Neural progenitor cell (in vitro differentiated cells): ENCODE measurements around the gene CTDP1. TPM values are rescaled to one million over a fixed set of nuclear protein-coding genes. Genes with fewer than 3 reads are reported as not detected.
A peak's percentile ranks its signal among the peaks of the same experiment; 100 is the strongest.

Experiments used
- DNase-seq: peaks from one replicate; pipeline ENCODE4 v3.0.0-alpha.2; 2016; ENCODE audit warnings: low spot score
- H2AFZ ChIP-seq: fragments of 200-600 bp; sonication (generic); replicated peaks from 2 replicates; pipeline ENCODE4 v1.6.1; 2016; ENCODE audit warnings: antibody characterized with exemption
- H3F3A ChIP-seq: fragments of 200-600 bp; sonication (generic); 2 replicates; pipeline ENCODE4 v1.6.1; 2016; ENCODE audit warnings: antibody characterized with exemption, low read depth
- H3K27ac ChIP-seq: fragments of 200-600 bp; sonication (generic); 2 replicates; pipeline ENCODE4 v1.5.1; 2016; ENCODE audit warnings: mild to moderate bottlenecking
- H3K27me3 ChIP-seq: fragments of 200-600 bp; sonication (generic); 2 replicates; pipeline ENCODE4 v1.6.1; 2016; ENCODE audit warnings: mild to moderate bottlenecking, moderate library complexity
- H3K36me3 ChIP-seq: fragments of 200-600 bp; sonication (generic); 2 replicates; pipeline ENCODE4 v1.5.1; 2016
- H3K4me1 ChIP-seq: fragments of 200-600 bp; sonication (generic); 2 replicates; pipeline ENCODE4 v1.6.1; 2016; ENCODE audit warnings: mixed run types
- H3K4me2 ChIP-seq: fragments of 200-600 bp; sonication (generic); 2 replicates; pipeline ENCODE4 v1.6.1; 2016
- H3K4me3 ChIP-seq: fragments of 200-600 bp; sonication (generic); 2 replicates; pipeline ENCODE4 v1.5.1; 2016
- H3K79me2 ChIP-seq: fragments of 200-600 bp; sonication (generic); 2 replicates; pipeline ENCODE4 v1.6.1; 2016; ENCODE audit warnings: low read depth
- H3K9ac ChIP-seq: fragments of 200-600 bp; sonication (generic); 2 replicates; pipeline ENCODE4 v1.6.1; 2016
- H3K9me3 ChIP-seq: fragments of 200-600 bp; sonication (generic); 2 replicates; pipeline ENCODE4 v1.5.1; 2016; ENCODE audit warnings: low read depth
- H4K20me1 ChIP-seq: fragments of 200-600 bp; sonication (generic); 2 replicates; pipeline ENCODE4 v1.6.1; 2016; ENCODE audit warnings: low read depth
- H3K27ac Mint-ChIP-seq: 3 replicates; pipeline ENCODE4 v1.8.0; 2021; ENCODE audit warnings: mixed read lengths
- H3K27me3 Mint-ChIP-seq: 2 replicates; pipeline ENCODE4 v1.8.0; 2022; ENCODE audit warnings: low read depth, mild to moderate bottlenecking, inconsistent platforms, moderate library complexity, mixed read lengths; ENCODE audit not compliant: insufficient read depth
- H3K36me3 Mint-ChIP-seq: 3 replicates; pipeline ENCODE4 v1.8.0; 2021; ENCODE audit warnings: mixed read lengths
- H3K4me1 Mint-ChIP-seq: 3 replicates; pipeline ENCODE4 v1.8.0; 2021; ENCODE audit warnings: mixed read lengths
- H3K4me3 Mint-ChIP-seq: 3 replicates; pipeline ENCODE4 v1.8.0; 2021; ENCODE audit warnings: mild to moderate bottlenecking, moderate library complexity, mixed read lengths
- H3K9me3 Mint-ChIP-seq: 3 replicates; pipeline ENCODE4 v1.8.0; 2020; ENCODE audit warnings: mixed read lengths
- CTCF ChIP-seq: fragments of 200-600 bp; sonication (generic); IDR thresholded peaks from 2 replicates; pipeline ENCODE4 v1.5.1; 2017; ENCODE audit warnings: antibody characterized with exemption, mild to moderate bottlenecking
- EZH2 ChIP-seq: fragments of 200-600 bp; sonication (generic); IDR thresholded peaks from 2 replicates; pipeline ENCODE4 v1.6.1; 2017; ENCODE audit warnings: antibody characterized with exemption, mild to moderate bottlenecking, moderate library complexity
- EZH2phosphoT487 ChIP-seq: fragments of 200-600 bp; sonication (generic); IDR thresholded peaks from 2 replicates; pipeline ENCODE4 v1.6.1; 2017; ENCODE audit warnings: antibody characterized with exemption
- total RNA-seq: library from RNA; depleted of rRNA; stranded (reverse); fragments of >200 nt; gene quantifications from 2 replicates; pipeline ENCODE4 v1.2.3, GENCODE V29; 2015; ENCODE audit warnings: low replicate concordance

CTDP1 gene
- total RNA-seq, 1 donor from 2014 or later = 11.8 TPM

DNA sequence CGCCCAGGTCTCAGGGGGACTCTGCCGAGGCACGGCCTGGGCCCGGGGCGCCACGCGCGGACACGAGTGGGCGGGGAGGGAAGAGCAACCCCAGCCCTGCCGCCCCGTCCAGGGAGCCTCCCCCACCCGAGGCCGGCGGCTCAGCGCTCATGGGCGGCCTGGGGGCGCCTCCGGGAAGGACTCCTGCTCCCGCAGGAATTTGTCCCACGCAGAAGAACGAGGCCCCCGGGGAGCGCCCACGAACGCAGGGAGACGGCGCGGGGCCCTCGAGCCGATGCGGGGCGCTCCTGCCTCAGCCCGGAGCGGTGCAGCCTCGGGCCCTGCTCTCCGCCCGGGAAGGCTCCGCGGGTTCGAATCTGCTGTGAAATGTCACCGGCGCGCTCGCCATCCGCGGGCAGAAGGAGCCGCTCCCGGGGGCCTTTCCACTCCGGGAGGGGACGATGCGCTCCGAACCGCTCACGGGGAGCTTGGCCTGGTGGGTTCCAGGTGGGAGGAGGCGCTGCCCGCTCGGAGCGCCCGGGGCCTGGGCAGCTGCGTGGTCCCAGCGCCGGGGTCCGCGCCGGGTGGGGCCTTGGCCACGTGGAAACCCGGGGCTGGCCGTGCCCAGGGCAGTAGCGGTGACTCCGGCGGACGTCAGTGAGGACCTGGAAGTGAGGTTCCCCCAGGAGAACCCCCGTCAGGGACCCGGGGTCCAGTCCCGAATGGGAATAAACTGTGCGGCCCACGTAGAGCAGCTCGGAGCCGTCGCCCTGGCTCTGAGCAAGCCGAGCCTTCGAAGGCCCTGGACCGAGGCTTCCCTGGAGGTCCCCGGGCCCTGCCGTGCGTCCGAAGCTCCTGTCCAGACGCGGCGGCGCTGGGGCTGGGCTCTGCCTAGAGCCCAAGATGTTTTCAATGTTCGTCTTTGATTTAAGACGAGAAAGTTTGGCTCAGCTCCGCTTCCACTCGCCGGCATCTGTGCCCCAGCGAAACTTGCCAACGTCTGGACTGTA, 41.4 kb upstream of the CTDP1 start:
- Histone ChIP-seq H3K27me3 (peaks cover 13% of the 10 kb centered on the region), H3K4me2 (no peak overlapping the region), H3K9me3 (no peaks in the 10 kb centered on the region), H3K4me1 (no peaks in the 10 kb centered on the region), H3K9ac (no peak overlapping the region), H3K27ac (no peak overlapping the region), H3F3A (no peaks in the 10 kb centered on the region), H3K36me3 (no peaks in the 10 kb centered on the region), H2AFZ (no peak overlapping the region), H3K4me3 (no peak overlapping the region), H4K20me1 (no peaks in the 10 kb centered on the region), H3K79me2 (no peaks in the 10 kb centered on the region)
- Mint-ChIP-seq H3K27me3 (peaks cover 10% of the 10 kb centered on the region), H3K36me3 (no peaks in the 10 kb centered on the region), H3K27ac (no peak overlapping the region), H3K9me3 (peaks cover 16% of the 10 kb centered on the region), H3K4me1 (peaks cover 2% of the 10 kb centered on the region), H3K4me3 (no peak overlapping the region)
- no peak for DNase-seq
- TF ChIP-seq EZH2phosphoT487 = no peak
- TF ChIP-seq EZH2 = no peak
- TF ChIP-seq CTCF = no peak

- H2AFZ ChIP-seq = no peak overlapping the region
- peaks cover 14% of the 10 kb centered on the region for H3K27me3 ChIP-seq
- no peaks in the 10 kb centered on the region for H4K20me1 ChIP-seq
- H3F3A ChIP-seq = no peaks in the 10 kb centered on the region
- no peaks in the 10 kb centered on the region for H3K36me3 ChIP-seq
- no peaks in the 10 kb centered on the region for H3K36me3 Mint-ChIP-seq
- TF ChIP-seq EZH2phosphoT487 (no peak), CTCF (no peak), EZH2 (no peak)
- H3K27ac Mint-ChIP-seq = no peak overlapping the region
- H3K9ac ChIP-seq = no peak overlapping the region
- no peaks in the 10 kb centered on the region for H3K4me1 ChIP-seq
- H3K79me2 ChIP-seq = no peaks in the 10 kb centered on the region
- no peak overlapping the region for H3K4me3 Mint-ChIP-seq
- no peak overlapping the region for H3K4me3 ChIP-seq
- DNase-seq = no peak
- H3K27ac ChIP-seq = no peak overlapping the region
- no peaks in the 10 kb centered on the region for H3K9me3 ChIP-seq
- H3K27me3 Mint-ChIP-seq = peaks cover 3% of the 10 kb centered on the region
- H3K4me1 Mint-ChIP-seq = peaks cover 7% of the 10 kb centered on the region
- H3K9me3 Mint-ChIP-seq = peaks cover 10% of the 10 kb centered on the region
- H3K4me2 ChIP-seq = no peak overlapping the region
Observed at GRCh38 chr18:79639072-79639829, 40.4 kb upstream of the CTDP1 start.

- Histone ChIP-seq H3K27me3 (peaks cover 23% of the 10 kb centered on the region), H3K4me2 (no peak overlapping the region), H3K4me3 (no peak overlapping the region), H3K9me3 (no peaks in the 10 kb centered on the region), H2AFZ (no peak overlapping the region), H3K4me1 (no peaks in the 10 kb centered on the region), H3K27ac (no peak overlapping the region), H3K9ac (no peak overlapping the region), H4K20me1 (no peaks in the 10 kb centered on the region), H3F3A (no peaks in the 10 kb centered on the region), H3K36me3 (no peaks in the 10 kb centered on the region), H3K79me2 (no peaks in the 10 kb centered on the region)
- no peak overlapping the region for H3K27ac Mint-ChIP-seq
- peaks cover 11% of the 10 kb centered on the region for H3K4me1 Mint-ChIP-seq
- TF ChIP-seq CTCF = no peak
- TF ChIP-seq EZH2 = no peak
- TF ChIP-seq EZH2phosphoT487 = no peak
- peak overlapping the region; percentile 35 for H3K4me3 Mint-ChIP-seq
- DNase-seq = no peak
- peaks cover 3% of the 10 kb centered on the region for H3K27me3 Mint-ChIP-seq
- H3K36me3 Mint-ChIP-seq = no peaks in the 10 kb centered on the region
- H3K9me3 Mint-ChIP-seq = peaks cover 2% of the 10 kb centered on the region
Observed at GRCh38 chr18:79640064-79640672, 39.4 kb upstream of the CTDP1 start.
